HTERT RPE-1 (cell line): ENCODE data around the gene MANBA.

Source experiments
- in situ Hi-C: fragments of 300-500 bp; cut with MboI; formaldehyde crosslinking; loops from 4 replicates; pipeline ENCODE4 v1.14.3; 2020; ENCODE audit warnings: low sequenced_read_pairs

The MANBA gene

DNA sequence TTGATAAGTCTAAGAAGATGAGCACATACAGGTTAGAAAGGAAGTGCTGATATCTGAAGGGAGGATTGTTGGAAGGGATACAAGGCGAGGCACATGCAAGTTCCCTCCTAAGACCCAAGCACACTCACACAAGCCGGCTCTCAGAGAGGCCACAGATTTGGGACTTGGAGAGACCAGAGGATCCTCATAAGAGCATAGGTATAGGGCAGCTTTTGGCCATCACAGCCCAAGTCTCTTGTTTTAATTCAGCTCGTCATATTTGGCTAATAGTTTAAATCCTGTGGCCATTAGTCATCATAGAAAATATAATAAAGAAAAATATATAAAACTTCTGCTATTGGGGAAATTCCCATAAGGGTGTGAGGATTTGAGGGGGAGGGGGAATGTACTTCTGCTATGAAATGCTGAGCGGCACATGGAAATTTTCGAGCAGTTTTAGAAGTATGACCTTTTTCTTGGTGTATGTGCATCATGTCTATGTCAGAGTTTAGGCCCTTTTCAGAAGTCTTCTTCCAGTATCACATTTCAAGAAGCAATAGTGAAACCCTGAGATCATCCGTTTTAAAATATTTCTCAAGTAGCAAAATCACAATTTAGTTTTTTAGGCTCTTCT, 161.9 kb downstream of the MANBA start:
- in situ Hi-C loops = no loop called here

DNA sequence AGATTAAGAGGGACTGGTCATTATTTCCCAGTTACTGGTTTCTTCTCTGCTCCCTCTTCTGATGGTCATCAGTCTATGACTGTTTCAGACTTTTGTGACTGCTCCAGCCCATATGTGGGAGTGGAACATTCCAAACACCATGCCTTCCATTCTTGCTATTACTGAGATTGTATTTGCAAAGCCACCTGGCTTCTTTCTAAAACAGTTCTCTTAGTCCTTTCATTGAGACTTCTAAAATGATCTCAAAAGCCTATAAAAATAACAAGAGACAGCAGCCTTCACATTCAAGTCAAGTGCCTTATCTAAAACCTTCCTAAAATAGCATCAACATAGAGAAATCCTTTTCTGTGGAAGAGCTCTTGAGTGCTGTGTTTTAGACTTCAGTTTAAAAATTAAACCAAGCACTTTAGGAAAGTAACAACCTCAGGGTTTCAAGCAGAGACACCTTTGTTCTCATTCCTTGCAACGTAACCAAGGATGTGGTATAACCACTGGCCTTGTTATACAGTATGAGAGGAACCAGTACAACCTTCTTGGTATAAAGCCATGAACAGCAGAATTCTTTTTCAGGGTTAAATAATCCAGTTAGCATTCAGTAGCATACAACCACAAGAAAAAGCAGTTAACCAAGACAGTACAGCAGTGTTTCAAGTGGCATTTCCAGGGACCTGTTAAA, 162.5 kb downstream of the MANBA start:
- in situ Hi-C loops = no loop called here

DNA sequence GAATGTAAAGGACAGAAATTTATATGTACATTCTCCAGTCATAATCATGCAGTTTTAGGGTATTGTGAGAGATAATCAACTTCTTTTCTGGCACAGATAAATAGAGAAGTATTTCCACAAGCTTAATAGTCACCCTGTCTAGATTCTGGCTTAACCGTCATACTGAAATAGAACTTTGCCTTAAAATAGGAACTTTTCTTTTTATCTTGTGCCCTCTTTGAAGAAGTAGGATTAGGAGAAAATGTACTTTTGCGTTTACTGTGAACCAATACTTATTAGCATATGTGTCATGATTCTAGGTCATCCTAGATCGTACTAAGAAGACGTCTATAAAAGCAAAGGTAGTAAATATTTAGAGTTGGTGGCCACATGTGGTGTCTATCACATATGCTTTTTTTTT, 164.2 kb downstream of the MANBA start:
- in situ Hi-C loops = no loop called here

DNA sequence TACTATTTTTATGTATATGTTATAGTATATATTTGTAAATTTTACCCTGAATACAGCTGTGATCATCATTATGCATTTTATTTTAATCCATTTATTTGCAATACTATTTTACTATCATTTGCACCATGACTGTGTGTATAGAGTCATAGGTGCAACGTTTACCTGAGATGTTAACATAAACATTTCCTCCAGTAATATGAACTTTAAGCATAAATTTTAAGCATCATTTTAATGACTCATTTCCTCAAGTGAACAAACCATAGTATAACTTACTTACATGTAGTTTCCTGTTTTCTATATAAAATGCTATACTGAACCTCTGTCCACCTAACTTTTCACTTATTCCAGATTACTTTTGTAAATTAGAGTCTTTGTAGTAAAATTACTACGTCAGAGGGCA, 166.8 kb downstream of the MANBA start:
- in situ Hi-C loops = no loop called here

DNA sequence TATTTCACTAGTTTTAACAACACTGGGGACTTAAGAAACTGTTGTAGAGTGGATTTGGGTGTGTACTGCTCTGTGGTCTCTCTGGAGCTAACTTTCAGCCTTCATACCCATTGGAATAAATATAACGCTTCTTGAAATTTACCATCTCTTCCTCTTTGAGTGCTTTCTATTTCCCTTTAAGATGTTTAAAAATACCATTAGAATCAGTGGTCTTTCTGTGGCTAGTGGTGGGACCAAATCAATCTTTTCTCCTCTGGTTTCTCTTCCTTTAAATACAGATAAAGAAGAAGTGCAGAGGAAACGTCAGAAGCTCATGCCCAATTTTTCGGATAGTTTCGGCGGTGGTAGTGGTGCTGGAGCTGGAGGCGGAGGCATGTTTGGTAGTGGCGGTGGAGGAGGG, 167.6 kb downstream of the MANBA start:
- in situ Hi-C loops = no loop called here

DNA sequence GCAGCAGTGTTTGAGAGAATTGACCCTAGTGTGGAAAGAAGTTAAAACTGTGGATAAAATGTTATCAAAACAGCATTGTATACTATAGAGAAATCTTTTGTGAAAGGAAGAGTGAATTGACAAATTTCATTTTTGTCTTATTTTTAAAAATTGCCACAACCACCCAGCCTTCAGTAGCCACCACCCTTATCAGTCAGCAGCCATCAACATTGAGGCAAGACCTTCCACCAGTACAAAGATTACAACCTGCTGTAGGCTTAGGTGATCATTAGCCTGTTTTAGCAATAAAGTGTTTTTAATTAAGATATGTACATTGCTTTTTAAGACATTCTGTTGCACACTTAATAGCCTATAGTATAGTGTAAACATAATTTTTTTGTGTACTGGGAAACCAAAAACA, 168.5 kb downstream of the MANBA start:
- in situ Hi-C loops = no loop called here

DNA sequence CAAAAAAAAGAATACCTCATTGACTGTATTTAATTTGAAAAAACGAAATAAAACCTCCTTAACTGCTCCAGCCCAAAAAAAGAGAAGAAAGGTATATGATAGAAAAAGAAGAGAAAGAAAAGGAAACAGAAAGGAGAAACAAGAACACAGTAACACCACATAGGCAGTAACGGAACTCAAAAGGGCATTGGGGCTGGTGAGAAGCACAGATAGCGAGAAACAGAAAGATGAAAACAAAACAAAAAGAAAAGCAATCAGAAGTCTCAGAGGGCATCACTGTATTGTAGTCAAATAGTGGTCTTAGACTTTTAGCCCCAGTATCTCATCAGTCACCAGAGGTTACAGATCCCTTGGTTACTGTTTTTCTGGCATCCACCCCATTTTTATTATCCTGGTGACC, 171.0 kb downstream of the MANBA start:
- in situ Hi-C loops = no loop called here

DNA sequence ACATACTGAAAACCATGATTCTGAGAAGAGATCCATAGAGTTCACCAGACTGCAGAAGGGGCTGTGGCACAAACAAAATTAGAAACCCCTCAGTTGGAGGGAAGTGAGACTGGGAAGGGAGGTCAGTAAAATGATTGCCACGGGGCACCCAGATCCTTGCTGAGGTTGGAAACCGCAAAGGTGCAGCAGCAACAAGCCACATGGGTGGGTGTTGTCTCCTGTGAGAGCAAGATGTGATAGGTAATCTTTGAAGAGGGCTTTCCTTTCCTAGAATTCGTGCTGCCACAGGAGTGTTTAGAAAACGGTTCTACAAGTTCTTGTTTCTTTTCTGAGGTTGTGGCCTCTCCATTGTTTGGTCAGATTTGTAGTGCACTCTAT, 174.1 kb downstream of the MANBA start:
- in situ Hi-C loops = no loop called here

DNA sequence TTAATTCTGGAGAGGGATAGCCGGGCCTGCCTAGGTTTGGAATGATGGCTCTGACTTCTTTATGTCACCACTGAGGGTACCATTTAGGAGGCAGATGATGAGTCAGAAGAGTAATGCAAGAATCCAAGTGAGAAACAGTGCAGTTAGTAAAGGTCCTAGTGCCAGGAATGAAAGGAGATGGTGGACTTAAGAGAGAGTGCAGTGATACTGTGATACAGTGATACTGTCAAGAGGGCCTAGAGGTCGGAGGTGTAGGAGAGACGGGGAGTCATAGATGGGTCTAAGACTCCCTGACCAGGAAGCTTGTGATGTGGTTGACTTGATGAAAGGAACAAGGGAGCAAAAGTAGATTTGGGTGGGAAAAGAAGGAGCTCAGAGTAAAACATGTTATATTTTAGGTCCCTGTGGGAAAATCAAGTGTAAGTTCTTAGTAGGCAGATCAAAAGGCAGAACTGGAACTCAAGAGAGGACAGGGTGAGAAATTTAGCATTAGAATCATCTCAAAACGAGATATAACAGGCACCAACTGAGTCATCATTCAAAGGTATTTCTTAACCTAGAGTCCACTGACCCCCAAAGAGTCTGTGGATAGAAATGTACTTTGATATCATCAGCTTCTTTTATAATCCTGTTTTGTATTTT, 174.6 kb downstream of the MANBA start:
- in situ Hi-C loops = no loop called here

DNA sequence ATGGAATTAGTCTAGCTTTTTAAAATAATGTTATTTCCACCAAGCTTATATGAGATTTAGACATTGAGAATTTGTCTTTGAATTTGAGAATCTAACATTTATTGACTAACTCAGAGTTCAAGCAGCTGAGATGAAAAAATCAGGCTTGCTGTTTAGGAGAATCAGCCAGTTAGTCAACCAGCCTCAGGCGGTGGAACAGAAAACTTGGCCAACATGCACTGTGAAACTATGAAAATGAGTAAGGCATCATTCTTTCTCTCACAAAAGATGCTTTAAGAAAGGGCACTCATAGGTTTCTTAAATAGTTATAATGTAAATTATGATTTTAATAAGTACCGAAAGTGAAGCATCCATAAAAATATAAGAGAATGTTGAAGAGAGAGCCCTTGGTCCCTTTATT, 175.4 kb downstream of the MANBA start:
- in situ Hi-C loops = no loop called here

DNA sequence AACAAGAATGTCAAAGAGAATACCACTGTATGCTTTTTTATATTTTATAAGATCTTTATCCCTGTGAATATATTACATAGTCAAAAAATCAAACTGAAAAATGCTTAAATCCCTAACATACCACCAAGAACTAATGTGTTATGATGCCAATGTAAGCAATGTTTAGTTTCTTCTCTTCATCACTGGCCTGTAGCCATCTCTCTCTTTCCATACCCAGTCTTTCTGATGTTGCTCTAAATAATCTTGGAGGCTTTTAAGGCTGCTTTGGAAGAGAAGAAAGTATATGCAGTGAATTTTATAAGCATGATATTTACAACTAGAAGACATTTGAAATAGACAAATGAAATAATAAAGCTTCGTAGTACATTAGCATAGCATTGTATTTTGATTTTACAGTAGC, 176.7 kb downstream of the MANBA start:
- in situ Hi-C loops = no loop called here
